Esophagus squamous epithelium (tissue), 4 donors: Measurements from ENCODE around the gene GTF3C4.
"Not testable (repeated sequence)": the region's sequence is repeated elsewhere in the genome, so short reads cannot be mapped to it uniquely, and the experiment has no call there.

ENCODE experiments used
- CTCF ChIP-seq, 6 experiments: fragments of 450-650 bp in 4 of 6; fragments of 200-600 bp in 2 of 6; sonication (generic) in 2 of 6; IDR thresholded peaks; one replicate each; pipeline ENCODE4 v1.5.1; 2016 to 2019; ENCODE audit warnings: antibody characterized with exemption in 6 of 6, mild to moderate bottlenecking in 4 of 6, moderate library complexity in 4 of 6
- POLR2A ChIP-seq, 4 donors: fragments of 450-650 bp; IDR thresholded peaks; one replicate each; pipeline ENCODE4 v1.6.1; 2017; ENCODE audit warnings: antibody characterized with exemption in 4 of 4, mild to moderate bottlenecking in 4 of 4, moderate library complexity in 3 of 4

GRCh38 chr9:132718381-132718928, 48.2 kb downstream of the GTF3C4 start:
- not testable (repeated sequence) for TF ChIP-seq CTCF, POLR2A (IDR thresholded peaks at IDR 0.05)
